Activated CD4-positive, alpha-beta T cell treated with anti-CD3 and anti-CD28 coated beads for 36 hours (primary cell): ENCODE measurements around the gene TTC7B. TPM values are rescaled to one million over a fixed set of nuclear protein-coding genes. Genes with fewer than 3 reads are reported as not detected.

ENCODE experiments used
- ATAC-seq: fragments of 200-7000 bp; cut with Tn5 transposase; one replicate; pipeline ENCODE4 v1.10.0; 2021; ENCODE audit warnings: mild to moderate bottlenecking, moderate library complexity
- CTCF ChIA-PET: fragments of 350-600 bp; sonication (Branson Sonifier 250); formaldehyde crosslinking; loops from one replicate; lab custom pipeline; 2021; ENCODE audit warnings: antibody characterized with exemption; lab: Charles Lee
- POLR2A ChIA-PET: fragments of 350-600 bp; sonication (Branson Sonifier 250); formaldehyde crosslinking; loops from one replicate; lab custom pipeline; 2021; ENCODE audit warnings: antibody characterized with exemption, inconsistent platforms; lab: Charles Lee
- DNase-seq: peaks from one replicate; pipeline ENCODE4 v3.0.0-alpha.2; 2020
- H3K27ac Mint-ChIP-seq: one replicate; pipeline ENCODE4 v1.8.0; 2021; ENCODE audit warnings: mixed read lengths
- H3K27me3 Mint-ChIP-seq: one replicate; pipeline ENCODE4 v1.8.0; 2021; ENCODE audit warnings: mixed read lengths
- H3K36me3 Mint-ChIP-seq: one replicate; pipeline ENCODE4 v1.8.0; 2021; ENCODE audit warnings: low read depth, mixed read lengths
- H3K4me1 Mint-ChIP-seq: one replicate; pipeline ENCODE4 v1.8.0; 2021; ENCODE audit warnings: mixed read lengths
- H3K4me3 Mint-ChIP-seq: one replicate; pipeline ENCODE4 v1.8.0; 2021; ENCODE audit warnings: mild to moderate bottlenecking, moderate library complexity, mixed read lengths
- H3K9me3 Mint-ChIP-seq: one replicate; pipeline ENCODE4 v1.8.0; 2021; ENCODE audit warnings: low read depth, mixed read lengths
- intact Hi-C, 2 experiments: fragments of 100-400 bp; cut with DNase I in 1 of 2; cut with micrococcal nuclease in 1 of 2; formaldehyde crosslinking; loops; one replicate each; pipeline versions ENCODE4 v1.14.2 to v1.15.1; 2022 to 2024; cut with DNase I, micrococcal nuclease
- total RNA-seq, 2 experiments: library from RNA; stranded (reverse); gene quantifications; one replicate each; pipeline ENCODE4 v1.2.3, GENCODE V29; 2021

The TTC7B gene
- total RNA-seq, 2 experiments from 2014 or later, result 5.8 to 8.2 TPM

DNA sequence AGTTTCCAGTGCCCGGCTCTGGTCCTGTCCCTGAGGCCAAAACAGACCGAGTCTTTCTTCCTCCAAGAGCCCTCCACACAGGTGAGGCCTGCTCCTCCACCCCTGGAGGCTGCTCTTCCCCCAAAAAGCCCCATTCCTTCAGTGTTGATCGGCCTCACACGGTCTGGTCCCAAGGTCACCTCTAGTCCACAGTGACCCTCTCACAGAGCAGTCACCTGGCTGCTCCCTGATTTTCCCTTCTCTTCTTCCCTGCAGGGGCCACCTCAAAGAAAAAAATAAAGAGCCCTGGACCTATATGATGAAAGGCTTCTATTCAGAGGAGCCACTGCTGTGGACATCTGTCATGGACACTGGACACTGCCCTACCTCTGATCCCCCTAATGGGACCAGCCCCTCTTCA lies 42.5 kb downstream of the TTC7B start:
- ChIA-PET CTCF (interaction anchor here (1.4 kb wide), 1 partner anchor 14 kb away, joined by 4 read pairs; no protein-coding TSS in a partner anchor), POLR2A (no interaction called here)
- intact Hi-C loops, result no loop called here
- H3K27ac Mint-ChIP-seq, result no peak overlapping the region
- no peaks in the 10 kb centered on the region for H3K4me1 Mint-ChIP-seq
- DNase-seq (no peak), ATAC-seq (no peak)
- no peaks in the 10 kb centered on the region for H3K36me3 Mint-ChIP-seq
- H3K9me3 Mint-ChIP-seq, result no peaks in the 10 kb centered on the region
- H3K27me3 Mint-ChIP-seq, result no peaks in the 10 kb centered on the region
- H3K4me3 Mint-ChIP-seq, result no peak overlapping the region

DNA sequence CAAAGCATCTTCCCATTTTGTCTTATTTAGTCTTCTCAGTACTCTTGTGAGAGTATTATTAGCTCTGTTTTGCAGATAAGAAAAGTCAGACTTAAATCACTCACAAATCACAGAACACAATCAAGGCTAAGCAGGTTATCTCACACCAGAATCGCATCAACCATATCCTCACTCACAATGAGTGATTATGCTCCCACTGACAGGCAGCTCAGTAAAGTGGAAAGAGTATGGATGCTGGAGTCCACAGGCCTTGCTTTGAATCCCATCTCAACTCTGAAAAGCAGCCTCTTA lies 43.1 kb downstream of the TTC7B start:
- ChIA-PET CTCF (interaction anchor here (1.4 kb wide), 1 partner anchor 14 kb away, joined by 4 read pairs; no protein-coding TSS in a partner anchor), POLR2A (no interaction called here)
- Mint-ChIP-seq H3K4me3 (no peak overlapping the region), H3K27ac (no peak overlapping the region), H3K36me3 (no peaks in the 10 kb centered on the region), H3K9me3 (peaks cover 4% of the 10 kb centered on the region), H3K4me1 (no peaks in the 10 kb centered on the region), H3K27me3 (no peaks in the 10 kb centered on the region)
- intact Hi-C loops, result no loop called here
- no peak for DNase-seq
- no peak for ATAC-seq

DNA sequence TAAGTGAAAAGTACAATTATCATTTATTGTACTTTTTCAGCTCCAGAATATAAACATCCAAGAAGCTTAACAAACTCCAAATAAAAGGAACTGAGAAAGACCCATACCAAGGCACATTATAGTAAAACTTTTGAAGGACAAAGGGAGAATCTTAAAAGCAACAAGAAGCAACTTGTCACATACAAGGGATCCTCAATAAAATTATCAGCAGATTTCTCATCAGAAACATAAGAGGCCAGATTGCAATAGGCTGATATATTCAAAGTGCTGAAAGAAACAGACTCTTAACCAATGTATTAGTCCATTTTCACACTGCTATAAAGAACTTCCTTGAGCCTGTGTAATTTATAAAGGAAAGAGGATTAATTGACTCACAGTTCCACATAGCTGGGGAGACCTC lies 48.3 kb downstream of the TTC7B start:
- Mint-ChIP-seq H3K27ac (no peak overlapping the region), H3K4me3 (no peak overlapping the region), H3K9me3 (peaks cover 27% of the 10 kb centered on the region), H3K27me3 (peaks cover 2% of the 10 kb centered on the region), H3K36me3 (peaks cover 10% of the 10 kb centered on the region), H3K4me1 (no peaks in the 10 kb centered on the region)
- intact Hi-C loops, result no loop called here
- no peak for DNase-seq
- POLR2A ChIA-PET, result no interaction called here
- ATAC-seq, result no peak
- CTCF ChIA-PET, result interaction anchor here (1.8 to 2.4 kb wide), 2 partner anchors 9 to 10 kb away, joined by 7 to 22 read pairs; no protein-coding TSS in a partner anchor

DNA sequence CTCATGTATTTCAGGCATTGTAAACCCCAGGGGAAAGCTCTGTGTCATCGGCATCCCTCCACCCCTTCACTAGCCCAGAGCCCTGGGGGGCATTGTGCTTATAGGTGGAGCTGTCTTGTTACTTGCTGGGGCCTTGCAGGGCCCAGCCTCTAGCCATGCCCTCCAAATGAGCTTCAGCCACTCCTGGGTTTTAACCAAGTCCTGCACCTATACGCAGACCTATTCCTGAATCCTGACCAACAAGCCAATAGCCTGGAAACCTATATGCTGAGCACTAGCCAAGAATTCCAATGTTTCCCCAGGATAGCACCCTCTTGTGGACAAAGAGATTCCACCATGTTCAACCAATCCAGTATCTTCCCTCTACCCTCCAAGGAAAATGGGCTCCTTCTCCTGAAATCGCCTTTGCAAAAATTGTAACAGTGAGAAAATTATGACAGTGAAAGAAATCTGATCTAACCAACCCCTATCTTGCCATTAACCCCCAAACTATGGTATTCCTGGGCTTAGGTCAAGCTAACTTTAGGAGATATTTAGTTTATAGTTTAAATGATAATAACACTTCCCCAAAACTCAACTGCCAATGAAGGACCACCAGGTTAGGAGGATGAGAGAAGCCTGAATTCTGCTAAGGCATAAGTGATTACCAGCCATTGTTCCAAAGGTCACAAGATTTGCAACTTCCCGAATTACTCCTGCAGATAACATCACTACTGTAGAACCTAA lies 55.5 kb downstream of the TTC7B start:
- Mint-ChIP-seq H3K4me3 (no peak overlapping the region), H3K27ac (no peak overlapping the region), H3K27me3 (peaks cover 3% of the 10 kb centered on the region), H3K4me1 (peaks cover 30% of the 10 kb centered on the region), H3K36me3 (peaks cover 2% of the 10 kb centered on the region), H3K9me3 (peaks cover 10% of the 10 kb centered on the region)
- DNase-seq, result no peak
- no peak for ATAC-seq
- intact Hi-C loops, result no loop called here
- CTCF ChIA-PET, result interaction anchor here (0.8 to 4.5 kb wide), 9 partner anchors 8 to 505 kb away, joined by 3 to 22 read pairs (median 4); partner anchors contain the start of gene PSMC1
- POLR2A ChIA-PET, result no interaction called here

DNA sequence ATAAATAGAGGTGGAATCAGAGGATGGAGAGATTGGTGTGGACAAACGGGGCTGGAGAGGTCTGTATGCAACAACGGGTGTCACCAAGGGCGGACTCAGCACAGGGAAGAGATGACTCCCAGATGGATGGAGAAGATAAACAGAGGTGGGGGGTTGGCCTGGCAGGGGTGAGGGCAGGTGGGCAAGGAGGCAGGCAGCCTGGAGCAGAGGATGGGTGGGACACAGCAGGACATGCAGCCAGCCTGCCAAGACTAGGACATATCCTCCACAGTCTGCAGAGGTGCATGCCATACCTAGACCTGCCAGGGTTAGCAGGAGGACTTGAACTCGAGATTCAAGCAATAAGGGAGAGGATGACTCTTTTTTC lies 56.2 kb downstream of the TTC7B start:
- Mint-ChIP-seq H3K4me3 (no peak overlapping the region), H3K36me3 (no peaks in the 10 kb centered on the region), H3K4me1 (peaks cover 32% of the 10 kb centered on the region), H3K27me3 (peaks cover 3% of the 10 kb centered on the region), H3K27ac (no peak overlapping the region), H3K9me3 (peaks cover 9% of the 10 kb centered on the region)
- intact Hi-C loops, result no loop called here
- no peak for DNase-seq
- POLR2A ChIA-PET, result no interaction called here
- CTCF ChIA-PET, result interaction anchor here (0.5 to 4.5 kb wide), 18 partner anchors 9 to 504 kb away, joined by 3 to 22 read pairs (median 4); partner anchors contain the start of gene PSMC1
- ATAC-seq, result no peak

DNA sequence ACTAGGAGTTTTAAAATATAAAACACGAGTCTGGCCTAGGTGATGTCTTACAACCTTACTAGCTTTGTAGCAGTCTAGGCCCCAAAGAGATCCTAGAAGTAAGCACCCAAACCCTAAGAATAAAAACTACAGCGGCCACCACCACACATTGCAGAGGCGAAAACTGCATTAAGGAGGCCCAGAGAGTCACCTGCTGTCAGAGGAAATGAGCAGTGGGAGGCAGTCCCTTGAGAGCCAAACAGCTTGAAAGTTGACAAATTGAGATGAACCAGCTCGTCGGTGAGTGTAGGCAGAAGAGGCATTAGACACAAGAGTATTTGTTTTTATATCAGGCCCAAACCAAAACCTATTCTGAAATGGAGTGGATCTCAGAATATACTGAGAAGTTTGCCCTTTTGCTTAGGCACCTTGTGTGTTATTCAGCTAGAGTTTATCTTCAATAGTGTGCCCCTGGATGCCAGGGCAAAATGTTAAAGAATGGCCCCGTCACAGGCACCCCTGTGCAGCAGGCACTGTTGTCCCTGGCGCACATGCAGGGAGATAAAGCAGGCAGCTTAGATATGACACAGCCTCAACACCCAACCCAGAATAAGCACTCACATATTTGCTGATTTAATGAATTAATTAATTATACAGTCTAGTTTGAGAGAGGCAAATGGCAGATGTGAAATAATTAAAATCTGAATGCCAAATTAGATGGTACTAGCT lies 56.7 kb downstream of the TTC7B start:
- H3K36me3 Mint-ChIP-seq, result no peaks in the 10 kb centered on the region
- peak; percentile 13 for ATAC-seq

DNA sequence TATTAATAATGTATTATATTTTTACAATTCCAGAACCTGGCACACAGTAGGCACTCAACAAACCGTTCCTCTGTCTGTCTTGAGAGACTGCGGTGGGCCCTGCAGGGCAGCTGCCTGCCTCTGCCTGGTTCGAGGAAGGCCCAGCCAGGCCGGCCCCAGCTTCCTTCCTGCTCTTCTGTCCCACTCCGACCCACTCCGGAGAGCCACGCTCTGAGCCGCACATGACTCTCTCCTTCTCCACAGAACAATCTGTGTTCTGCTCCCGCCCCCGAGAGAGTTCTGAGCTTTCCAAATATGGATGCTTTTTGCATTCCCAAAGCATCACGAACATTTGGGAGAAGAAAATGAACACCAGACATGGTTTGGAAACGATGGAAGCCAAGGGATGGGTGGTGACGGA lies 57.3 kb downstream of the TTC7B start:
- CTCF ChIA-PET, result interaction anchor here (0.6 to 4.5 kb wide), 28 partner anchors 8 to 1917 kb away, joined by 3 to 22 read pairs (median 4); partner anchors contain the start of gene PSMC1
- Mint-ChIP-seq H3K27ac (peak overlapping the region; percentile 79), H3K36me3 (no peaks in the 10 kb centered on the region), H3K9me3 (peaks cover 8% of the 10 kb centered on the region), H3K27me3 (peaks cover 3% of the 10 kb centered on the region), H3K4me3 (peak overlapping the region; percentile 74), H3K4me1 (peaks cover 32% of the 10 kb centered on the region)
- peak; percentile 36 for DNase-seq
- POLR2A ChIA-PET, result interaction anchor here (0.6 to 1.8 kb wide), 4 partner anchors 15 to 819 kb away, joined by 3 to 12 read pairs (median 6); no protein-coding TSS in a partner anchor
- no peak for ATAC-seq
- intact Hi-C loops, result loop anchor here (1.0 to 10.0 kb wide), 18 partner anchors 57 to 1348 kb away; partner anchors contain the start of genes ATXN3 (in 1 of the 2), CCDC88C (in 1 of the 2), DGLUCY (in 1 of the 2) and EFCAB11 (in 1 of the 2)

More for the DNA sequence above, 56.7 kb downstream of the TTC7B start:
- H3K4me1 Mint-ChIP-seq, result peaks cover 32% of the 10 kb centered on the region
- H3K4me3 Mint-ChIP-seq, result peak overlapping the region; percentile 74
- ChIA-PET CTCF (interaction anchor here (0.5 to 4.5 kb wide), 22 partner anchors 10 to 1917 kb away, joined by 3 to 22 read pairs (median 4); partner anchors contain the start of gene PSMC1), POLR2A (interaction anchor here (0.6 kb wide), 2 partner anchors 494 to 819 kb away, joined by 3 to 12 read pairs; no protein-coding TSS in a partner anchor)
- intact Hi-C loops, result loop anchor here (2.0 to 10.0 kb wide), 11 partner anchors 61 to 1348 kb away; partner anchors contain the start of genes ATXN3 (in 1 of the 2), CCDC88C (in 1 of the 2), DGLUCY (in 1 of the 2) and PSMC1 (in 1 of the 2)
- H3K27ac Mint-ChIP-seq, result peak overlapping the region; percentile 79
- peaks cover 3% of the 10 kb centered on the region for H3K27me3 Mint-ChIP-seq
- DNase-seq, result peak; percentile 43
- peaks cover 9% of the 10 kb centered on the region for H3K9me3 Mint-ChIP-seq

DNA sequence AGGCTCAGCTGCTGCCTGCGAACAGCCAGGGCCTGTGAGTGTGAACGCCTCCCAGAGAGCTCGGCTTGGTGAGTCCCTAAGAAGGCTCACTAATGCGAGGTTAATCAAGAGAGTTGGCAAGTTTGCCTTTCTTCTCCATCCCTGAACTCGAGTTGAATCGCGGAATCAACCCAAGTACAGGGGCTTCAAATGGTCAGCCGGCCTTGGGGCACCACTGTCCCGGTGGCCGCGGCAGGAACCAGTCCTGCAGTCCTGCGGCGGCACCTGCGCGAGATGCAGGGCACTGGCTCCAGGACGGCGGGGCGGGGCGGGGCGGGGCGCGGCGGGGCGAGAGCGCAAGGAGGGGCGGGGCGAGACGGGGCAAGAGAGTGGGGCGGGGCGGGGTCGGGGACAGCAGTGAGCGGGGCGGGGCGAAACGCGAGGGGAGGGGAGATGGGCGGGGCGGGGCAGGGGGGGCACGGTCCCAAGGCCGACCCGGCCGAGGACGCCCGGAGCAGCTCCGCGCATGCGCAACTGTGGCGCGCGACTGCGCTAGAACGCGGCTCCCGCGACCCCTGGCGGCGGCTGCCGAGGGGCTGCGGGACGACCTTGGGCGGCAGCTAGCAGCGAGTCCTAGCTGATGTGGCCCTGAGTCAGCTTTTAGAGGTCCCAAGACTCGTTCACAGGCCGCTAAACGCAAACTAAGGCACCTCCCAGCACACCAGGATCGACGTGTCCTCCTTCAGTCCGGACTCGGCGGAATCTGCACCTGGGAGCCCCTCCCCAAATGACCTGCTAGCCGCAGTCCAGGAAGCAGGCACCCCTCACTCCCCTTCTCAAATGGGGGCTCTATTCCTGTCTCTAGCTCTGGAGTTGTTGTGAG lies 58.0 kb downstream of the TTC7B start:
- H3K9me3 Mint-ChIP-seq, result peaks cover 6% of the 10 kb centered on the region
- H3K36me3 Mint-ChIP-seq, result no peaks in the 10 kb centered on the region
- ATAC-seq (peak; percentile 93), DNase-seq (peak; percentile 97)
- intact Hi-C loops, result loop anchor here (1.0 to 10.0 kb wide), 18 partner anchors 58 to 1349 kb away; partner anchors contain the start of genes ATXN3 (in 1 of the 2), CCDC88C (in 1 of the 2), DGLUCY (in 1 of the 2) and EFCAB11 (in 1 of the 2)
- POLR2A ChIA-PET, result interaction anchor here (0.6 to 1.8 kb wide), 4 partner anchors 14 to 374 kb away, joined by 3 to 8 read pairs (median 3); no protein-coding TSS in a partner anchor
- H3K4me1 Mint-ChIP-seq, result peaks cover 32% of the 10 kb centered on the region
- peak overlapping the region; percentile 74 for H3K4me3 Mint-ChIP-seq
- H3K27me3 Mint-ChIP-seq, result peaks cover 2% of the 10 kb centered on the region
- H3K27ac Mint-ChIP-seq, result peak overlapping the region; percentile 79
- CTCF ChIA-PET, result interaction anchor here (0.6 to 4.5 kb wide), 26 partner anchors 9 to 502 kb away, joined by 3 to 22 read pairs (median 4); partner anchors contain the start of genes PSMC1 and RPS6KA5

DNA sequence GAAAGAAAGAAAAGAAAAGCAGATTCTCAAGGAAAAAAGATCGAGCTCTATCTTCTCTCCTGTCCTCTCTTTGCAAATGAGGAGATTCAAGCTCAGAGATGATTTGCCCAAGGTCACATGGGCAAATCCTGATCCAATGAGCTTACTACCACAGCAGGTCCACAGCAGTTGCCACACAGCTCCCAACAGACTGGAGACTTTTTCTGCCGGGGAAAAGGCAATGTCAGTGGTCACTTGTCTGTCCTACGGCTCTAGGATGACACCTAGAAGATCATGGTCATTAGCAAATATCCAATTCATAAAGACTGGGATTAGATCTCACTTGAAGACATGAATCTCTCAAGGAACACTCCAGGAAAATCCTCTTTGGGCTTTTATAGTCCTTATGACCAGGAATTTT lies 58.8 kb downstream of the TTC7B start:
- intact Hi-C loops, result loop anchor here in 1 of 2 experiments (5.0 to 10.0 kb wide), 4 partner anchors 415 to 1350 kb away; partner anchors contain the start of genes ATXN3 and CCDC88C

More for the DNA sequence above, 58.8 kb downstream of the TTC7B start:
- H3K4me3 Mint-ChIP-seq, result peak overlapping the region; percentile 60
- H3K27me3 Mint-ChIP-seq, result no peaks in the 10 kb centered on the region
- peak overlapping the region; percentile 29 for H3K27ac Mint-ChIP-seq
- H3K36me3 Mint-ChIP-seq, result no peaks in the 10 kb centered on the region
- DNase-seq, result no peak
- peaks cover 2% of the 10 kb centered on the region for H3K9me3 Mint-ChIP-seq
- no peak for ATAC-seq
- POLR2A ChIA-PET, result interaction anchor here (0.6 to 1.8 kb wide), 3 partner anchors 250 to 375 kb away, joined by 3 to 8 read pairs (median 3); no protein-coding TSS in a partner anchor
- peaks cover 32% of the 10 kb centered on the region for H3K4me1 Mint-ChIP-seq
- CTCF ChIA-PET, result interaction anchor here (0.6 to 4.5 kb wide), 11 partner anchors 9 to 815 kb away, joined by 3 to 22 read pairs (median 5); no protein-coding TSS in a partner anchor
